WI38 (cell line): Measurements from ENCODE around the gene GAD1.

Experiments
- H3K4me3 ChIP-seq: 2 replicates; pipeline ENCODE4 v1.5.1; 2011; ENCODE audit warnings: low read depth, mild to moderate bottlenecking, control low read depth, low read length
- TF ChIP-seq, protein P1 (sequence below): IDR thresholded peaks from 2 replicates; pipeline ENCODE4 v1.5.1; 2012; ENCODE audit warnings: low read depth, mild to moderate bottlenecking, control low read depth, low read length

The GAD1 gene

GRCh38 chr2:170847716-170848115 is 31.0 kb downstream of the GAD1 start:
- TF ChIP-seq, protein P1, sequence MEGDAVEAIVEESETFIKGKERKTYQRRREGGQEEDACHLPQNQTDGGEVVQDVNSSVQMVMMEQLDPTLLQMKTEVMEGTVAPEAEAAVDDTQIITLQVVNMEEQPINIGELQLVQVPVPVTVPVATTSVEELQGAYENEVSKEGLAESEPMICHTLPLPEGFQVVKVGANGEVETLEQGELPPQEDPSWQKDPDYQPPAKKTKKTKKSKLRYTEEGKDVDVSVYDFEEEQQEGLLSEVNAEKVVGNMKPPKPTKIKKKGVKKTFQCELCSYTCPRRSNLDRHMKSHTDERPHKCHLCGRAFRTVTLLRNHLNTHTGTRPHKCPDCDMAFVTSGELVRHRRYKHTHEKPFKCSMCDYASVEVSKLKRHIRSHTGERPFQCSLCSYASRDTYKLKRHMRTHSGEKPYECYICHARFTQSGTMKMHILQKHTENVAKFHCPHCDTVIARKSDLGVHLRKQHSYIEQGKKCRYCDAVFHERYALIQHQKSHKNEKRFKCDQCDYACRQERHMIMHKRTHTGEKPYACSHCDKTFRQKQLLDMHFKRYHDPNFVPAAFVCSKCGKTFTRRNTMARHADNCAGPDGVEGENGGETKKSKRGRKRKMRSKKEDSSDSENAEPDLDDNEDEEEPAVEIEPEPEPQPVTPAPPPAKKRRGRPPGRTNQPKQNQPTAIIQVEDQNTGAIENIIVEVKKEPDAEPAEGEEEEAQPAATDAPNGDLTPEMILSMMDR: no peak
- no peak overlapping the region for H3K4me3 ChIP-seq

DNA sequence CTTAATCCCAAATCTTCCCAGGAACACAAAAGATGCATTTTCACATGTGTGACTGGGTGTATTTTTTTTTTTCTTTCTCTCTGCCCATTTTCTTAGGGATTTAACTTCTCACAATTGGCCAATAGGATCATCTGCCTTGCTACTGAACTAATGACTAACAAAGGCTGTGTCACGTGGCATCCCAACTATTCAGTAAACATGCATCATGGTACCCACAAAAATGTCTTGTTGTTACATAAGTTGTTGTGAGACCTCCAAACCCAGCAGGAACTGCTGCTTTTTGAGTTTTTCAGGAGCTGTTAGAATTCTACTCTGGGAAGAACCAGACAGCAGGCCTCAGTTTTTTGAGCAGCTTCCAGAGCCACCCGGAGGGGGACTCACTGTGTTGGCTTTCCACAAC is 31.9 kb downstream of the GAD1 start:
- TF ChIP-seq, protein P1: no peak
- H3K4me3 ChIP-seq: no peak overlapping the region

GRCh38 chr2:170850251-170850650 is 33.6 kb downstream of the GAD1 start:
- no peak overlapping the region for H3K4me3 ChIP-seq
- TF ChIP-seq, protein P1: no peak

DNA sequence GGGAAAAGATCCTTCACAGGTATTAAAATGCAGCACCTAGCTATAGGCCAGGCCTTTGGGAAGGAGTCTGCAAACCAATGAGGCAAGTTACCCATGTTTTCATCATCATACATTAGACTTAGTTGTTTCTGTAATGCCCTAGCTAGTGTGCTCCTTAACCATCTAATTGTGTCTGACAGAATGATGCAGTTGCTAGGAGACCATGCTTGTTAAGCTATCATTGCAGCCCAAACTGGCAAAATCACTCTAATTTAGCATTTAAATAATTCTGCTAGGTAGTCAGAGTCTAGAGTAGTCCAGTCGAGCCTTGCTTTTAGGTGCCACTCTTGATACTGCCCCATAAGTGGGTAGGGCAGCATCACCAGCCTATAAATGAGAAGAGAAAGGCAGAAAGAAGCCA is 34.9 kb downstream of the GAD1 start:
- TF ChIP-seq, protein P1: no peak
- H3K4me3 ChIP-seq: no peak overlapping the region

DNA sequence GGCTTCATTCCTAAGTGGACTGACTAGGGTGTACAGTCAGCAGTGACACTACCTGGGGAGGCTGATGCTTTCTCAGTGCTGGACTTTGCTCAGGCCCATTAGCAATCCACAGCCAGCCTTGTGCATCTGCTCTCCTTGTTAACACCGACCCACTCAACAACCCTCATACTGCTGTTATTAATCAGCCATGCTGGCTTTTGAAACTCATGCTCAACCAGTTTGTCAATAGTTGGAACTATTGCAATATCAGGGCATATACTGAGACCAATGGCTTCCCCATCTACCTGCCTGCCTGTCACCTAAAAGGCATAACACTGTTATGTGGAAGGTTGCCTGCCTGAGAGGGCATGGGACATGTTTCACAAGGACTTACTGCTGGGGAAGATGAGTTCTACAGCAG is 39.4 kb downstream of the GAD1 start:
- H3K4me3 ChIP-seq: no peak overlapping the region
- TF ChIP-seq, protein P1: no peak

DNA sequence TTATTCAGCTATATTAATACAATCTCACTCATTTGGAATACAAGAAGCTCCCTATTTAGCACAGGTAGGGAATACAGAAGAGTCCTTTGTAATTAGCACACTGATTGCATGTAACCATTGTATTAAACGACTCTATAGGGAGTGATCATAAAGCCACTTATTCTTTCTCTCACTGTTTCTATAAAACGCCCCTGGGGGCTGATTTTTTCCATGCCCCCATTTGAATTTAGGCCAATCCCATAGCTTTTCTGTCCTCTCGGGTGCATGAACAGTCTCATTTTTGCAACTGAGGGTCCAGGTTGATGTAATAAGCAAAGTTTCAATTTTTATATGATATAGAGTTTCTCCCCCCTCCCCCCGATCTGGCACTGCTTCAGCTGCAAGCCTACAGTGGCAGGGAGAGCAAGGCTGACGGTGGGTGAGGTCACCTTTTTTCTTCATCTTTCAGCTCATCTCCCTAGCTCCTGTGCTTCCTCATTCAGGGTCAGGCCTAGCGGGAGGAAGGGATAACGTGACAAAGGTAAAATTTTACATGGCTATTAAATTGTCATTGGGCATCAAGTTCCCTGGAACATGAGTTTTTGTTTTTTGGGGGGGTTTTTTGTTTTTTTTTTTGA is 45.7 kb downstream of the GAD1 start:
- TF ChIP-seq, protein P1: no peak

GRCh38 chr2:170863087-170863486 is 46.4 kb downstream of the GAD1 start:
- TF ChIP-seq, protein P1: no peak
- H3K4me3 ChIP-seq: no peak overlapping the region

More for the DNA sequence above, 45.7 kb downstream of the GAD1 start:
- no peak overlapping the region for H3K4me3 ChIP-seq
